GM21515 (cell line): ENCODE measurements around the gene EPB41L5.
"Not testable (repeated sequence)": the region's sequence is repeated elsewhere in the genome, so short reads cannot be mapped to it uniquely, and the experiment has no call there.

ENCODE experiments used
- ATAC-seq: cut with Tn5 transposase; IDR thresholded peaks from one replicate; pipeline ENCODE4 v1.9.1; 2021; ENCODE audit not compliant: unreplicated experiment

The EPB41L5 gene

DNA sequence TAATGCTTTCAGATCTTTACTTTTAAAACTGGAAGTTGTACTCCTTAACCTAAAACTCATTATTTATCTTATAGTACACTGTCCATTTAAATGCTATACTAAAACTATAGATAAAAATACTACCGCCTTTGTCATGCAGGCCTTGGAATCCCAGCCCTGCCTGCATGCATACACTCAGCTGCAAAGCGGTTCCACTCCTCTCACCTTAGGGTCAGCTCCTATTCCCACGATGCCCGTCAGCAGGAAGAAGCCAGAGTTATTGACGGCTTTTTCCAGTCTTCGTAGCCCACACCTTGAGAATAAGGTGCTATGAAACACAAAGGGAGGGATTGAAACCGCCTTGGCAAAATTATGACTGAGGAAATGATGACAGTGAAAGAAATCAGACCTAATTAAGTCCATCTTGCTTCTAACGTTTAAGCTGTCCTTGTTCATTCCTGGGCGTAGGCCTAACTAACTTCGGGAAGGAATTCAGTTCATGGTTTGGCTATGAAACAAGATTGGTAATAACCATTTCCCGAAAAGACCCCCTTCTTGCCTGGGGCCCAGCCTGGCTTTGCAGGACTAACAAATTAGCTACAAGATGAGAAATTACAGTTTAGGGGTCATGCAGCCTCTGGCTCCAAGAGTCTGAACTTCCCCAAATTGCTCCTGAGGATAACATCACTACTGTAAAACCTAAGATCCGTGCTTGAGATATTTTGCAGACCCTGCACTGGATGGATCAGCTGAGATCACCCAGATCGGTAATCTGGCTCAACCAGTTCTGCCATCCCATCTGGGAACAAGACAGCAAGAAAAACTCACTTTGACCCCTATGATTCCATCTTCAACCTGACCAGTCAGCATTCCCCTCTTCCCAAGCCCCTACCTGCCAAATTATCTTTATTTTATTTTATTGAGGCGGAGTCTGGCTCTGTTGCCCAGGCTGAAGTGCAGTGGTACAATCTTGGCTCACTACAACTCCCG lies 17.1 kb downstream of the EPB41L5 start:
- no peak for ATAC-seq

GRCh38 chr2:120032297-120032696 lies 19.4 kb downstream of the EPB41L5 start:
- no peak for ATAC-seq

GRCh38 chr2:120034027-120034426 lies 21.1 kb downstream of the EPB41L5 start:
- no peak for ATAC-seq

DNA sequence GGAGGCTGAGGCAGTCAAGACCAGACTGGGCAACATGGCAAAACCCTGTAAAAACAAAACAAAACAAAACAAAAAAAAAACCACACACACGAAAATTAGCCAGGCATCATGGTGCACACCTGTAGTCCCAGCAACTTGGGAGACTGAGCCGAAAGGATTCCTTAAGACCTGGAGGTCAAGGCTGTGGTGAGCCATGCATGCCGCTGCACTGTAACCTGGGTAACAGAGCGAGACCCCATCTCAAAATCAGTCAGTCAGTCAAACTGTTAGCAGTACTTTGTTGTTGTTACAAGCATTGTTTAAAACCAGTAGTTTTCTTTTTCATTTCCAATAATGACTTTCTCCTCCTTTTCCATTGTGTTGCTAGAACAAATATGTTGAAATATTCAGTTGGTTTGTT lies 21.7 kb downstream of the EPB41L5 start:
- no peak for ATAC-seq

DNA sequence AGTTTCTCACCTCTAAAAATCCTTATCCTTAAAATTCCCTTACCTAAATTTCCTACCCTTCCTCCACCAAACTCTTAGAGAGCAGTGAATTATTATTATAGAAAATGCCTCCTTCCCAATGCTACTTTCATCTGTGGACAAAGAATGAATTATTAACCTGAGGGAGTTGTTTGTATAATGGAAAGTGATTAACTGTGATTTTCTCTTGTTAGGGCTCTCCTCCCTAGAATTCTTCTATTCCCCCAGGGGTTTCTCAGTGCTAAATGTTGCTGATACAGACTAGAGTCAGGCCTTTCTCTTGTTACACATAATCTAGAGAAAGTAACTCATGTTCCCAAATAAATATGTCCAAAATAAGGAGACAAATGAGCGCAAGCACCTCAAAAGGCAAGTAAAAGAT lies 23.3 kb downstream of the EPB41L5 start:
- ATAC-seq: no peak

DNA sequence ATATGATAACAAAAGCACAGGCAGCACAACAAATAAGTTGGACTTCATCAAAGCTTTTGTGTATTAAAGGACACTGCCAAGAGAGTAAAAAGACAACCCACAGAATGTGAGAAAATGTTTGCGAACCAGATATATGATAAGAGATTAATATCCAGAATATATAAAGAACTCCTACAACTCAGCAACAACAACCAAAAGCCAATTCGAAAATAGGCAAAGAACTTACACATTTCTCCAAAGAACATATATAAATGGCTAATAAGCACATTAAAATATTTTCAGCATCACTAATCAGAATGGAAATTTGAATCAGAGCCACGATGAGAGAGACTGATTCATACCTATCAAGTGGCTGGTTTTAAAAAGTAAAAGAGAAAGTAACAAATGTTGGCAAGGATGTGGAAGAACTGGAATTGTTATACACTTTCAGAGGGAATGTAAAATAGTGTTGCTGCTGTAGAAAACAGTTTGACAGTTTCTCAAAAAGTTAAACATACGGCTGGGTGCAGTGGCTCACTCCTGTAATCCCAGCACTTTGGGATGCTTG lies 25.2 kb downstream of the EPB41L5 start:
- ATAC-seq: no peak

DNA sequence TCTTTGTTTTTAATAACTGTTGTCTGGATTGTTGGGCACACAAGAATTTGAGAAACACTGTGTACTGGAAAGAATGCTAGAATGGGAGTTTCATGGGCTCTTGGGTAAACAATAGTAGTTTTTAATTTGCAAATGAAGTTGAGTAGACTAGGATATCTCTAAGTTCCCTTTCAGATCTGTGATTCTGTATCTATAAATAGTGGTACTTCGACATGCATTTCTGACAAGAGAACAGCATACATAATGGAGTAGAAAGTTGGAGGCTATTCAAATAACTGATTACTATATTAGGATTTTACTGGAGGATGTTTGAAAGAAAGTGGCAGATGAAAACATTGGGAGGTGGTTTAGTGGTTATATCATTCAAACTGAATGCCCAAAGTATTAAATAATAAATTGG lies 29.5 kb downstream of the EPB41L5 start:
- ATAC-seq: no peak

GRCh38 chr2:120044336-120044735 lies 31.5 kb downstream of the EPB41L5 start:
- no peak for ATAC-seq

DNA sequence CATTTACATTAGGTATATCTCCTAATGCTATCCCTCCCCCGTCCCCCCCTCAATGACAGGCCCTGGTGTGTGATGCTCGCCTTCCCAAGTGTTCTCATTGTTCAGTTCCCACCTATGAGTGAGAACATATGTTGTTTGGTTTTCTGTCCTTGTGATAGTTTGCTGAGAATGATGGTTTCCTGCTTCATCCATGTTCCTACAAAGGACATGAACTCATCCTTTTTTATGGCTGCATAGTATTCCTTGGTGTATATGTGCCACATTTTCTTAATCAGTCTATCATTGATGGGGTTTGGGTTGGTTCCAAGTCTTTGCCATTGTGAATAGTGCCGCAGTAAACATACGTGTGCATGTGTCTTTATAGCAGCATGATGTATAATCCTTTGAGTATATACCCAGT lies 32.9 kb downstream of the EPB41L5 start:
- ATAC-seq: not testable (repeated sequence)

DNA sequence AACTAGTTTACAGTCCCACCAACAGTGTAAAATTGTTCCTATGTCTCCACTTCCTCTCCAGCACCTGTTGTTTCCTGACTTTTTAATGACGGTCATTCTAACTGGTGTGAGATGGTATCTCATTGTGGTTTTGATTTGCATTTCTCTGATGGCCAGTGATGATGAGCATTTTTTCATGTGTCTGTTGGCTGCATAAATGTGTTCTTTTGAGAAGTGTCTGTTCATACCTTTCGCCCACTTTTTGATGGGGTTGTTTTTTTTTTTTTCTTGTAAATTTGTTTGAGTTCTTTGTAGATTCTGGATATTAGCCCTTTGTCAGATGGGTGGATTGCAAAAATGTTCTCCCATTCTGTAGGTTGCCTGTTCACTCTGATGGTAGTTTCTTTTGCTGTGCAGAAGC lies 33.4 kb downstream of the EPB41L5 start:
- not testable (repeated sequence) for ATAC-seq

DNA sequence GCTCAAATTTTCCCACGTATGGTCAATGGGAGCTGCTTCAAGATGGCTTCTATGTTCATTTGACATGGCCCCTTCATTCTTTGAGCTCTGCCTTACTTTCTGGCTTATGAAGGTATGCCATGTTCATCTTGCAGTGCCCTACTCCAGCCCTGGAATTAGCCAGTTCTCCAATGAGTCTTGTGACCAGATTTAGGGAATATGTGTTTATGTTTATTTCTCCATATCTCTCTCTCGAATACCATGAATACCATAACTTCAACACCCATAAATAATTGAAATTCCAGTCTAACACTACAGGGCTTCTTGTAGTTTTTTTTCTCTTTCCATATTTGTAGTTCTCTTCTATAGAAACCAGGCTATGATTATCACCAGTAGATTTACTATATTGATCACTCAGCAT lies 39.7 kb downstream of the EPB41L5 start:
- no peak for ATAC-seq

- no peak for ATAC-seq
Observed at GRCh38 chr2:120053891-120054290, 41.0 kb downstream of the EPB41L5 start.

GRCh38 chr2:120059483-120059882 lies 46.6 kb downstream of the EPB41L5 start:
- no peak for ATAC-seq

GRCh38 chr2:120060088-120060623 lies 47.3 kb downstream of the EPB41L5 start:
- no peak for ATAC-seq

DNA sequence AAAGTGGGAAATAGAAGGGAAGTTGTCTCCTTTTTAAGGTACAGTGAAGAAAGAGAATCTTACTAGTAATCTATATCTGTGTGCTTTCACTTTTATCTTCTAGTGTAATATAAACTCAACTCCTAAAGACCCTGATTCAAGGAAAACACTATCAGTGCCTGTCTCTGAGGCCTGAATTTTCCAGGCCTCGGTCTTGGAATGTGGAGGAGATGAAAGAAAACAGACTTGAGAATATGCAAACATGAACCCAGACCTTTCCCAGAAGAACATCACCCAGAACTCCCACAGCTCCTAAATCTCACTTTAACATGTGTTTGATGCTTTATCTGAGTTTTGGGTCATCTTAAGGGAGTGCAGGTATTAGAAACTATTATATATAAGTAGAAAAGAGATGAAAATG lies 51.8 kb downstream of the EPB41L5 start:
- ATAC-seq: no peak

DNA sequence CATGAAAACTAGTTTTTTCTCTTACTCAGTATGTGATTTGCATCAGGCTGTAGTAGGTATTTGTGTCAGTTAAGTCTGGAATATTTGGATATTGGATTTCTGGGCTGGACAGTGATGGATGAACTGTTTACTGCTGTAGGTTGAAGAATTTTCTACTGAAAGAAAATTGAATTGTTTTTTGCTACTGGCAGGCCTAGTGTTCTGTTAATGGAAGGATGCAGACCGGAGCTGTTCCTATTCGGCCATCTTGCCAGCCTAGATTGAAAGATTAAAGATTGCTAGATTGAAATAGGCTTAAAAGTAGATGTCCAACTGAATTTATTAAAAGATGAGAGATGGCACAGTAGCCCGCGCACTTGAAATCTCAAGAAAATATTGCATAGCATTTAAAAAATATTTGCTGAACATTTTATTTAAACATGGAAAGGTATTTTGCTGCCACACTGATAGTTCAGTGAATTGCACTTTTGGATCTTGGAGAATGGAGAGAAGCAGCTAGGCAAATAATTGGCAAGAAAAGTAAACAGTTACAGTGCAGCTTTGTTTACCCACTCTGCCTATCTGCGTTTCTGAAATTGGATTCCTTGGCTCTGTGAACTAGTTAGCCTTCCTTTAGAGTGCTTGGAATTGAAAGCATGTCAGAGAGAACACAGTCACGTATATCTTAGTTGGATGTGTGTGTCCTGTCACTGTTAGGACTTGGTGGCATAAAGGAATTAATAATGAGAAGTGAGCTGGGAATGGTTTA lies 54.1 kb downstream of the EPB41L5 start:
- no peak for ATAC-seq

- ATAC-seq: not testable (repeated sequence)
Observed at GRCh38 chr2:120068040-120068658, 55.3 kb downstream of the EPB41L5 start.

- ATAC-seq: no peak
Observed at GRCh38 chr2:120075545-120075944, 62.7 kb downstream of the EPB41L5 start.

DNA sequence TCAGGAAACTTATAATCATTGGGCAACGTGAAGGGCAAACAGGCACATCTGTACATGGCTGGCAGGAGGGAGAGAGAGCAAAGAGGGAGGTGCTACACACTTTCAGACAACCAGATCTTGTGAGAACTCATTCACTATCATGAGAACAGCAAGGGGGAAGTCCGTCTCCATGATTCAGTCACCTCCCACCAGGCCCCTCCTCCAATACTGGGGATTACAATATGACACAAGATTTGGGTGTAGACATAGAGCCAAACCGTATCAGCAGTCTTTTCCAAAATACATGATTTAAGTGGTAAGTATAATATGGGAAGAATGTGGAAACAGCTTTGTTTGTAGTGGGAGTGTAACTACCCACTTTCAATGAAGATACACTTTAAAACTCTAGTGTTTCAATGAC lies 65.0 kb downstream of the EPB41L5 start:
- no peak for ATAC-seq

- ATAC-seq: no peak
Observed at GRCh38 chr2:120079647-120080046, 66.8 kb downstream of the EPB41L5 start.

GRCh38 chr2:120091436-120091835 lies 78.6 kb downstream of the EPB41L5 start:
- no peak for ATAC-seq
